Urothelium cell line (cell line): ENCODE measurements around the gene GGNBP2.

Experiments used
- DNase-seq: peaks from one replicate; pipeline ENCODE4 v3.0.0; 2011; ENCODE audit warnings: low spot score, mixed read lengths
- FAIRE-seq: peaks from 2 replicates; lab custom pipeline; 2011; peaks lifted over from hg19 to GRCh38; lab: Jason Lieb, UNC

The GGNBP2 gene

DNA sequence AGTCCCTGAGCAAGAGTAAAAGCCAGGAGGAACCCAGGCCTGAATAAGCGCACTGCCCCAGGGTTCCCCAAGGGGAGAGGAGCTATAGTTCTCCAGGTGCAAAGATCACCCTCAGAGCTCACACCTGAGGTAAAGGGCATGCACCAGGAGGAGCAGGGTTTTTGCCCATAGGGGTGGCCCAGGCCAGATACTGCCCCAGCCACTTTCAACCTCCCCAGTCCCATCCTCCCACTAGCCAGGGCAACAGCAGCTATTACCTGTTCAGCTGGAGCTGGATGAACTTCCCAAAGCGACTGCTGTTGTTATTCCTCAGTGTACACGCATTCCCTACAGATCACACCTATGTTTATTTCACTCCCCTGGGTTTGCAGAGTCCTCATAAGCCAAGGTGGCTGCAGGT lies 29.9 kb upstream of the GGNBP2 start:
- FAIRE-seq: no peak
- DNase-seq: no peak

- FAIRE-seq: no peak
- no peak for DNase-seq
These were observed 28.9 kb upstream of the GGNBP2 start for GRCh38 chr17:36515837-36516236.

GRCh38 chr17:36523113-36523512 lies 21.6 kb upstream of the GGNBP2 start:
- no peak for DNase-seq
- FAIRE-seq: no peak

DNA sequence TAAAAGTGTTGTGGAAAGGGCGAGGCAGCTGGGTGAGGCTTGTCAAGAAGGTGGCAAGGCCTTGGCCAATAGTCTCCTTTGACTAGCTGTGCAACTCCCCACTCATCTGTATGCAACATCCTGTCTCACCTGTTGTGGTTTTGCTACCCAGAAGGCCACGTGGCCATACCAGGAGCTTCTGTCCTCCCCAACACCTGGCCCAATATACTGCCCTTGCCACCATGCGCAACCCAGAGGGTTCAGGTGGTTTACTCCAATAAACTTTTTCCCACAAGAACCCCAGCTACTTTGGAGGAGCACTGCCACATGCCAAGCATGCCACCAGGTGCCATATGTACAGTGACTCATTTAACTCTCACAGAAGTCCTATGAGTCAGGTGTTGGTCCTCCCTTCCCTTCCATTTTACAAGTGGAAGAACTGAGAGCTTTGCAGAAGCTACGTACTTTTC lies 20.3 kb upstream of the GGNBP2 start:
- FAIRE-seq (no peak), DNase-seq (no peak)

- DNase-seq: no peak
- no peak for FAIRE-seq
These were observed 19.6 kb upstream of the GGNBP2 start for GRCh38 chr17:36525113-36525512.

- DNase-seq (peak; percentile 2), FAIRE-seq (no peak)
These were observed 18.8 kb upstream of the GGNBP2 start for GRCh38 chr17:36525888-36526287.

GRCh38 chr17:36527621-36528250 lies 17.0 kb upstream of the GGNBP2 start:
- no peak for DNase-seq
- FAIRE-seq: no peak

- DNase-seq: no peak
- FAIRE-seq: no peak
These were observed 15.6 kb upstream of the GGNBP2 start for GRCh38 chr17:36529121-36529520.

GRCh38 chr17:36532435-36532975 lies 12.2 kb upstream of the GGNBP2 start:
- DNase-seq: no peak
- no peak for FAIRE-seq

DNA sequence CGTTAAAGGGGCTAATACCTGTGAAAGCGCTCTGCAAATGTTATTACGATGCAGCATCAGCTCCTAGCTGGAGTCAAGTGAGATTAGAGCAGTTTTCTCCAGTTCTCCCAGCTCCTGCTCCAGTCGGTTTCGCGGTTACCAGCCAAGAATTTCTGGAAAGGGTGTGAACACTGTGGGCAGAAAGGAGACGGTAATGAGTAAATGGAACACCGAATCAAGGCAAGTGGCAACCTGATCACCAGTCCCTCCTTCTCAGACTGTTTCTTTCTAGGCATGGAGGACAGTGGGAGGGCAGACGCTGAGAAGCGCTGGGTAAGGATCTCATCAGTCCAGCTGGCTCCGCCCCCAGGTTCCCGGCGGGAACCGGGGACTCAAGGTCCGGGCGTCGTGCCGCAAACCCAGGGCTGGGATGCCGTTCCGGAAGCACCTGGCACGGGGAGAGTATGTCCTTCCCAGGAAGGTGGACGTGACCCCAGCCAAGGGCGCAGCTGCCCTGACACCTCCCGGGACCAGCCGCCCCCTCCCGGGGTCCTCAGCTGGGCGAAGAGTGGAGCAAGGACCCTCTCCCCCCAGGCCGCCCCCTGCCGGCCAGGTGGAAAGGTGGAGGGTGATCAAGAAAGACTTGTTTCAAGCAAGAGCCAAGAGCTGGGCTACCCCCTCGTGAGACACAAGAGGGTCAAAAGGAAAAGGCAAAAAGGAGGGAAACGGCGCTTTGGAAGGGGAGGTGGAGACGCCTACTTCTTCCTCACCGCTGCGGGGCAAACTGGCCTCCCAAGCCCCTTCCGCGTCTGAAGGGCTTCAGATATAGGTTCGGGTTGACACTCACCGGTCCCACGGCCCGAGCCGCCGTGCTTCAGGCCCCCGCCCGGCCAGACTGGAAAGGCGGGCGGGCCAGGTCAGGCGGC lies 10.5 kb upstream of the GGNBP2 start:
- DNase-seq: peak; percentile 89
- FAIRE-seq: no peak

DNA sequence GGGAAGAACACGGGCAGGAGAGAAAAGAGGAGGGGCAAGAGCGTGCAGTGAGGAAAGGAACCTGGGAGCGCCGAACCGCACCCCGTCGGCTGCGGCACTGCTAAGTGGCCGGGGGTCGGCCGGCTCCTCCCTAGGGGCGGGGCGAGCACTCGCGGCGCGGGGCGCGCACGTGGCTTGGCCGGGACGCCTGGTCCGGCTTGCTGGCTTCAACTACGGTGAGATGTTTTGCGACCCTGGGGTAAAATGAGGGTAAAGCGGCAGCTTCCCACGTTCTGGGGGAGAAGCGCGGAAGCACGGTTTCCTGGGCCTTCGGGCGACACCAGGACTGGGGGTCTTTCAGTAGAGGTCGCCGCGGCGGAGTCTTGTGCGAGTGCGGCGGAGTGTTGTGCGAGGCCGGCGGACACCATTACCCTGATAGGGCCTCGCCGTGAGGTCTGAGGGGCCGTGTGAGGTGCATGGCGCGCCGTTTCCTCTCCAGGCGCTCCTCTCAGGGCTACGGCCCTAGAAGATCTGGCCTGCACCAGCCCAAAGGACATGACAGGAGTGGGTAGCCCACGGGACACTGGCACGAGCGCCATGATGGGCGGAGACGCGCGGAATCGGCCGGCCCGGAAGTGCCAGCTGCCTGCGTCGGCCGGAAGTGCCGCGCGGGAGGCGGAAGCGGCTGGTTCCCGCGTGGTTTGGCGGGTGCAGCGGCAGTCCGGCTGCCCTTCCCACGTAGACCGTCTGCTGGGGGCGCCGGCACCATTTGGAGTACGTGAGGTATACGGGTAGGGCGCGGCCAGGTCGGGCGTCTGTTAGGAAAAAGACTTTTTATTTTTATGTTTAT lies 9.7 kb upstream of the GGNBP2 start, which contains the start of the genes MYO19 and PIGW:
MYO19 (minus strand) TSS at position 29 of the 829 bp plus-strand sequence. CDS start 2,330 bp downstream, outside the sequence.
PIGW (plus strand) TSS at position 148 of the 829 bp plus-strand sequence. CDS start 2,115 bp downstream, outside the sequence.
- DNase-seq: peak; percentile 98
- no peak for FAIRE-seq

DNA sequence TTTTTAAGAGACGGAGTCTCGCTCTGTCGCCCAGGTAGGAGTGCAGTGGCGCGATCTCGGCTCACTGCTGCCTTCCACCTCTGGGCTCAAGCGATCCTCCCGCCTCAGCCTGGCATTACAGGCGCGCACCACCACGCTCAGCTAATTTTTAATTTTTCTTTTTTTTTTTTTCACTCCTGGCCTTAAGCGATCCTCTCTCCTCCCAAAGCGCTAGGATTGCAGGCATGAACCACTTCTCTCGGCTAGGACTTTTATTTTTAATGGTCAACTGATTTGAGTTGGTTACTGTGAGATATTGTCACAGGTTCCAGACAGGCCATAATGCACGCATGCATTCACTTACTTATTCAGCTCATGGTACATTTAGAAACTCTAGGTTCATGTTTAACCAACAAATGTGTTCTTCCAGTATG lies 9.0 kb upstream of the GGNBP2 start:
- no peak for DNase-seq
- no peak for FAIRE-seq

GRCh38 chr17:36540696-36541095 lies 4.0 kb upstream of the GGNBP2 start:
- DNase-seq: no peak
- no peak for FAIRE-seq

DNA sequence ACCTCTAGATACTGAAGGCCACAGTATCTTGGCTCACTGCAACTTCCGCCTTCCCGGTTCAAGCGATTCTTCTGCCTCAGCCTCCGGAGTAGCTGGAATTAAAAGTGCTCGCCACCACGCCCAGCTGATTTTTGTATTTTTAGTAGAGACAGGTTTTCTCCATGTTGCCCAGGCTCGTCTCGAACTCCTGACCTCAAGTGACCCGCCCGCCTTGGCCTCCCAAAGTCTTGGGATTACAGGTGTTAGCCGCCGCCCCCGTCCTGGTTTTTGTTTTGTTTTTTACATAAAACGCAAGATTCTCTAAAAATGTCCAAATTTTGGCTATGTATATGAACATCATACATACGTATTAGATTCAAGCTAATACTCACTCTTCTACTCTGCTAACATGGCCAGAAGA lies 2.0 kb upstream of the GGNBP2 start:
- DNase-seq (no peak), FAIRE-seq (no peak)

DNA sequence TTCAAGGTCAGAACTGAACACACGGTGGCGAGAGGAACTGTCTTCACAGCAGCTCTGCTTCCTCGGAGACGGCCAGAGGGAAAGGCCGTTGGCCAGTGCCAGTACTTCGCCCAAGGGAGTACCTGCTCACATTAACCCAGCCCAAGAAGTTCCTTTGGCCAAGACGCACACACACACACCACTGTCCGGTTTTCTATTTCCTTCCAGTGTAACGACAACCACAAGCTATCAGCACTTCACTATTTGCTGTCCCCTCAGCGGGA lies 744 bp upstream of the GGNBP2 start:
- DNase-seq (peak; percentile 52), FAIRE-seq (no peak)

- no peak for FAIRE-seq
- DNase-seq: no peak
These were observed 352 bp downstream of the GGNBP2 start for GRCh38 chr17:36545077-36545464.

DNA sequence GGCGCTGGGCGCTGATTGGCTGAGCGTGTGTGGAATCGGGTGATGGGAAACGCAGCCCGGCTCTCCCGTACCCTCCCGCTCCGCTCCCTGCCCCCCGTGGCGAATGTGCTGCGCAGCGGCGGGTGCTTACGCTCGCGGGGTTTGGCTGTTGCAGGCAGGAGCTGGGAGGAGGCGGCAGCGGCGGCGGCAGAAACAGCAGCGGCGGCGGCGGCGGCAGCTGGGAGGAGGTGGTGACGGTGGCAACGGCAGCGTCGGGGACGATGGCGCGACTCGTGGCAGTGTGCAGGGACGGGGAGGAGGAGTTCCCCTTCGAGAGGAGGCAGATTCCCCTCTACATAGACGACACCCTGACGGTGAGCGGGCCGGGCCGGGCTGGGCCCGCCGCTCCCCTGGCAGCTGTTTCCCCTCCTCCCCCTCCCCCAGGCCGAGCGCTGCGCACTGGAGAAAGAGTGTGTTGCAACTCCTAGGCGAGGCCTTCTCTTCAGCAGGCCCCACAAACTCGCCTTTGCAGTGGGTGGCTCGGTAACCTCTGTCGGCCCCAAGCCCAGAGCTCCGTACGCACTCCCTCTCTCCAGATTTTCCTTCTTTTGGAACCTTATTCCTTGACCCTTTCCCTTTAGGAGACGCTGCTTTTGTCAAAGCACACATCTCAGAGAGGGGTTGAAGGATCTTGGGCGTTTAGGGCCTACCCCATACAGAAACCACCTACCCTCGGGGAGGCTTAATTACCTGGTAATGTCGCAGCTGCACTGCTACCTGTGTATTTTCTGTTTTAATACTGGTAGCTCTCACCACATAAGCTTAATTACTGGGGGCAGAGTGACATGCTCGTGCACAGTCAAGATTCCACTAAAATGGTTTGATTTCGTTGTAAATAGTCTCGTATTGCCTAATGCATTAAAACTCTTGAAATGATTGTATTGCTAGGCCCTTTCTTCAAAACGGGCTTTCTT lies 1.0 kb downstream of the GGNBP2 start:
- DNase-seq (peak; percentile 99), FAIRE-seq (no peak)

DNA sequence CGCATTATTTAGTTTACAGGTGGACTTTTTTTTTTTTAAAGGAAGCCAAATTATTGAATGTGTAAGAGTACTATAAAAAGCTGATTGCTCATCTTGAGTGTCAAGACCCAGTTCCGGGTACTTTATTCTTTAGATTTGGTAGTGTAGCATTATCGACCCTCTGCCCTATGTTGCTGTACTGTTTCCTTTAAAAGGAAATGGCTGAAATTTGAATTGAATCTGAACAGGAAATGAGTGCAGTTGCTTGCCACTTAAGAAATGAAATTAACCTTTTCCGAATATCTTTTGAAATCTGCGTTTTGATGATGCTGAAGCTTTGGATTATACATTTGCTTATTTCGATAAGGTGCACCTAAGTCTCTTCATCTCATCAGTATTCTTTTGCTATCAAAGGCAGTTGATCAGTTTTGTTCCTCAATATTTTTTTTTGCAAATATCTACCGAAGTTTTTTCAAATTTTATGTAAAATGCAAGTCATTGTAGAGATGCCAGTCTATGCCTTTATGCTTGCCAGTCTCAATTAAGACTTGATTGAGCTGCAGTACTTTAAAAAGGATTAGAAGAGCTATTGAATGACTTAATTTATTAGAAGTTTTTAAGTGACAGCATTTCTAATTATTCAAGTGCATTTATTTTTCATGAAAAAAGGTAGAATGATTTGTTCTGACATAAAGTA lies 1.8 kb downstream of the GGNBP2 start:
- FAIRE-seq: no peak
- no peak for DNase-seq

DNA sequence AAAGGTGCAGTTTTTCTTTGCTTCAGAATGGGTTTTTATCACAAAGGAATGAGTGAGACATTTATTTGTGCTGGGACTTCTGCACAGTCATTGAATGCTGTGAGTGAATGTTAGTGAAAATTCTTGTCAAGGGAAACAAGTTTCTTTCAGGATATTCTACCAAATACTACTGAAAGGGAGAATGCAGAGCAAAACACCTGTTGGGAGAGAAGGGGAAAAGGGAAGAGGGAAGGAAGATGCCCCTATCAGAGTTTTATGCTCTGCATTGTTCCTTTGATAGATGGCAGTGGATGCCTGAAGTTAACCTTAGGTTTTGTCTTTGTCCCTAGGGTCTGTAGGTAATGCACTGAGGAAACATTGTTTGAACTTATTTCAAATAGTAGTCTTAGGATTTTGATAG lies 3.1 kb downstream of the GGNBP2 start:
- FAIRE-seq (no peak), DNase-seq (no peak)
